ENCODE measurements around the gene DDHD1.

The DDHD1 gene

GRCh38 chr14:53011053-53011462 lies 142.1 kb downstream of the DDHD1 start:
- peak overlapping the region; percentile 14 for H3K27ac ChIP-seq
- no peak for TF ChIP-seq ZFX (IDR thresholded peaks at IDR 0.05)
- no peak for TF ChIP-seq CTCF (conservative IDR thresholded peaks at IDR 0.05)

- H3K27ac ChIP-seq, result peak overlapping the region; percentile 14
- TF ChIP-seq CTCF (conservative IDR thresholded peaks at IDR 0.05), result no peak
- TF ChIP-seq ZFX (IDR thresholded peaks at IDR 0.05), result no peak
Measured at GRCh38 chr14:53010193-53011040, 142.7 kb downstream of the DDHD1 start.

- no peak for TF ChIP-seq CTCF (conservative IDR thresholded peaks at IDR 0.05)
- no peak for TF ChIP-seq ZFX (IDR thresholded peaks at IDR 0.05)
- H3K27ac ChIP-seq, result no peak overlapping the region
Measured at GRCh38 chr14:53006931-53007562, 146.1 kb downstream of the DDHD1 start.

- H3K27ac ChIP-seq, result no peak overlapping the region; the same call in 1 of the 2 replicates
- TF ChIP-seq CTCF (conservative IDR thresholded peaks at IDR 0.05), result no peak
- TF ChIP-seq ZFX (IDR thresholded peaks at IDR 0.05), result no peak
Measured at GRCh38 chr14:53004976-53005375, 148.1 kb downstream of the DDHD1 start.

- no peak overlapping the region; the same call in 1 of the 2 replicates for H3K27ac ChIP-seq
- TF ChIP-seq CTCF (conservative IDR thresholded peaks at IDR 0.05), result no peak
- no peak for TF ChIP-seq ZFX (IDR thresholded peaks at IDR 0.05)
Measured at GRCh38 chr14:53003776-53004175, 149.3 kb downstream of the DDHD1 start.

- TF ChIP-seq ZFX (IDR thresholded peaks at IDR 0.05), result no peak
- no peak for TF ChIP-seq CTCF (conservative IDR thresholded peaks at IDR 0.05)
- H3K27ac ChIP-seq, result no peak overlapping the region
Measured at GRCh38 chr14:53002576-53002975, 150.5 kb downstream of the DDHD1 start.

GRCh38 chr14:53001787-53002378 lies 151.2 kb downstream of the DDHD1 start:
- no peak overlapping the region for H3K27ac ChIP-seq
- TF ChIP-seq ZFX (IDR thresholded peaks at IDR 0.05) (no peak), CTCF (conservative IDR thresholded peaks at IDR 0.05) (no peak)
